Thyroid gland (tissue), 4 donors: Measurements from ENCODE around the gene USP19. TPM values are rescaled to one million over a fixed set of nuclear protein-coding genes. Genes with fewer than 3 reads are reported as not detected.
A peak's percentile ranks its signal among the peaks of the same experiment; 100 is the strongest.

Experiments used
- DNase-seq, 2 donors: peaks; one replicate each; pipeline ENCODE4 v3.0.0-alpha.2; 2019
- H3K27ac ChIP-seq, 3 donors: fragments of 200-600 bp; sonication (generic); 1 replicate in 2 of 3; 2 replicates in 1 of 3; pipeline ENCODE4 v1.5.1; 2016 to 2019; ENCODE audit warnings: mild to moderate bottlenecking in 1 of 3, moderate library complexity in 1 of 3
- H3K27me3 ChIP-seq: fragments of 200-600 bp; sonication (generic); one replicate; pipeline ENCODE4 v1.5.1; 2019
- H3K36me3 ChIP-seq, 2 donors: fragments of 200-600 bp; sonication (generic); one replicate each; pipeline ENCODE4 v1.5.1; 2016 to 2019
- H3K4me1 ChIP-seq, 2 donors: fragments of 200-600 bp; sonication (generic); one replicate each; pipeline ENCODE4 v1.5.1; 2017 to 2019
- H3K4me3 ChIP-seq, 3 donors: fragments of 200-600 bp; sonication (generic); replicated peaks in 1 of 3; 1 replicate in 2 of 3; 2 replicates in 1 of 3; pipeline ENCODE4 v1.5.1; 2016; ENCODE audit warnings: mild to moderate bottlenecking in 1 of 3
- H3K9me3 ChIP-seq: fragments of 200-600 bp; sonication (generic); one replicate; pipeline ENCODE4 v1.5.1; 2017
- POLR2A ChIP-seq, 2 donors: fragments of 450-650 bp; IDR thresholded peaks; one replicate each; pipeline ENCODE4 v1.6.1; 2017; ENCODE audit warnings: antibody characterized with exemption in 2 of 2, mild to moderate bottlenecking in 2 of 2, moderate library complexity in 1 of 2
- WGBS, 2 donors: methylation state at CpG; one replicate each; pipeline ENCODE4 v1.1.5; 2017; 5-methylcytosine and 5-hydroxymethylcytosine counted together
- intact Hi-C: fragments of 100-400 bp; cut with DNase I; formaldehyde crosslinking; loops from one replicate; pipeline ENCODE4 v1.15.1; 2023
- total RNA-seq, 4 donors: library from RNA; depleted of rRNA; stranded (reverse); fragments of >200 nt; gene quantifications; one replicate each; pipeline ENCODE4 v1.2.3, GENCODE V29; 2016
- TF ChIP-seq, protein P1 (sequence below), 6 experiments: fragments of 200-600 bp in 3 of 6; fragments of 450-650 bp in 3 of 6; sonication (generic) in 3 of 6; IDR thresholded peaks; one replicate each; pipeline ENCODE4 v1.5.1; 2016 to 2019; ENCODE audit warnings: antibody characterized with exemption in 6 of 6, mild to moderate bottlenecking in 2 of 6, inconsistent platforms in 1 of 6, moderate library complexity in 1 of 6

The USP19 gene
- total RNA-seq, 4 donors from 2014 or later, result 72.3 to 104 (median 77.4) TPM

DNA sequence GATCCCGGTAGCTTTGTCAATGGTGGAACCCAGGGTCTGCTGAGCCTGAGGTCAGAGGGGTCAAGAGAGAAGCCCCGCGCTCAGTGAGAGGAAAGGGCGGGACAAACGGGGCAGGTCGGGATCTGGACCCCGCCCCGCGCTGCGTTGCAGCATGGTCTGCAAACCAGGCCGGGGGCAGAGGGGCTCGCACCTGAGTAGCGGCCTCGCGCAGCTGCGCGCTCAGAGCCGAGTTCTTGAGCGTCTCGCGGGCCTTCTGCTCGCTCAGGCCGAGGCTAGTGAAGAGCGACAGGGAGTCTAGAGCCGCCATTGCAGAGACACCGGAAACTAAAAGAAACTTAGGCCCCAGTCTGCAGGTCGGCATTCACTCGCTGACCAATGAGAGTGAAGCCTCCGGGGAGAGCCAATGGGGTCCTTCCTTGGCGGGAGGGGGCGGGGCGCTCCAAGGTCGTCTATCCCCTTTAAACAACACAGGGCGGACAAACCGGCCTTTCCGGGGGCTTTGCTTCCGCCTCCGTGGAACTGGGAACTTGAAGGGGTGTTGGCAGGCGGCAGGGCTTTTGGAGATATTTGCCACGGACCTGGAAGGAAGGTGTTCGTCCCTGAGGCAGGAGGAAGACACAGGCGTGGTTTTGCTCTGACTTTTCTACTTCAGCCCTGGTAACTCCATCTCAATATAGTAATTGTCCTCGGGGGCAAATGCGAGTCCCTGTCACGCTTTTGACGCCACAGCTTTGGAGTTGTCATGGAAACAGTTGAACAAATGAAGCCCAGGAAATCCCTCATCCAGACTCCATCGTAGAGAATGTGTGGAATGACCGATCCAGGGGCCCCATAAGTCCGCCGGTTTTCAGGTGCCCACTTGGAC, 16.0 kb downstream of the USP19 start, which contains the start of gene QARS1:
QARS1 (minus strand) TSS at position 331 of the 865 bp plus-strand sequence; CDS start at position 307, 24 bp downstream.
- H3K27ac ChIP-seq, result peak within 1 kb of the TSS; percentile 14 to 69 (median 69)
- intact Hi-C loops, result no loop called here
- TF ChIP-seq POLR2A (IDR thresholded peaks at IDR 0.05), result peak in 1 of 2 donors; percentile 63
- TF ChIP-seq, protein P1, sequence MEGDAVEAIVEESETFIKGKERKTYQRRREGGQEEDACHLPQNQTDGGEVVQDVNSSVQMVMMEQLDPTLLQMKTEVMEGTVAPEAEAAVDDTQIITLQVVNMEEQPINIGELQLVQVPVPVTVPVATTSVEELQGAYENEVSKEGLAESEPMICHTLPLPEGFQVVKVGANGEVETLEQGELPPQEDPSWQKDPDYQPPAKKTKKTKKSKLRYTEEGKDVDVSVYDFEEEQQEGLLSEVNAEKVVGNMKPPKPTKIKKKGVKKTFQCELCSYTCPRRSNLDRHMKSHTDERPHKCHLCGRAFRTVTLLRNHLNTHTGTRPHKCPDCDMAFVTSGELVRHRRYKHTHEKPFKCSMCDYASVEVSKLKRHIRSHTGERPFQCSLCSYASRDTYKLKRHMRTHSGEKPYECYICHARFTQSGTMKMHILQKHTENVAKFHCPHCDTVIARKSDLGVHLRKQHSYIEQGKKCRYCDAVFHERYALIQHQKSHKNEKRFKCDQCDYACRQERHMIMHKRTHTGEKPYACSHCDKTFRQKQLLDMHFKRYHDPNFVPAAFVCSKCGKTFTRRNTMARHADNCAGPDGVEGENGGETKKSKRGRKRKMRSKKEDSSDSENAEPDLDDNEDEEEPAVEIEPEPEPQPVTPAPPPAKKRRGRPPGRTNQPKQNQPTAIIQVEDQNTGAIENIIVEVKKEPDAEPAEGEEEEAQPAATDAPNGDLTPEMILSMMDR (IDR thresholded peaks at IDR 0.05), result no peak
- H3K36me3 ChIP-seq, result peaks cover 40 to 45% of the 10 kb centered on the region in 2 donors
- DNase-seq, result peak; percentile 95 to 96
- H3K27me3 ChIP-seq, result no peaks in the 10 kb centered on the region
- H3K4me3 ChIP-seq, result peak within 1 kb of the TSS; percentile 36 to 94 (median 74)
- 0 to 2% methylated on average over 16 to 43 of the region's 50 CpGs for WGBS, 2 donors
- peaks cover 16% of the 10 kb centered on the region in 2 donors for H3K4me1 ChIP-seq
- no peaks in the 10 kb centered on the region for H3K9me3 ChIP-seq

DNA sequence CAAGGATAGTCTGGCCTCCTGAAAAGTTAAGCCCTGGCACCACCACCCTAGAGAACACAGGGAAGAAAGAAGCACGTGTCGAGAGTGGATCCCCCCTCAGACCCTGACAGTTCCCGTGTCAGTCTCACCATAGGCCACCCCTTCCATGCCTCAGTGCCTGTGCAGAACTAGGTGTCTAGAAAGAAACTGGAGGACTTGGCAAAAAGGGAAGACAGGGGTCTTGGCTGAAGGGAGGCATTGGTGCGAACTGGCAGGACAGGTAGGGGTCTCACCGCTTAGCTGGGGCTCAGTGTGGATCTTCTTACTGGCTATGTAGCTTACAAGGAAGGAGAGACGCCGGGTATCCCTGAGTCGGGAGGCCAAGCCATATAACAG, 16.6 kb downstream of the USP19 start:
- 3 to 9% methylated on average over 8 of the region's 8 CpGs for WGBS, 2 donors
- Histone ChIP-seq H3K9me3 (no peaks in the 10 kb centered on the region), H3K4me1 (peaks cover 16% of the 10 kb centered on the region in 2 donors), H3K4me3 (peak overlapping the region; percentile 36 to 94 (median 74)), H3K27ac (peak overlapping the region; percentile 14 to 69 (median 69)), H3K36me3 (peaks cover 40 to 45% of the 10 kb centered on the region in 2 donors), H3K27me3 (no peaks in the 10 kb centered on the region)
- TF ChIP-seq, protein P1 (IDR thresholded peaks at IDR 0.05), result no peak
- no peak for TF ChIP-seq POLR2A (IDR thresholded peaks at IDR 0.05)
- intact Hi-C loops, result no loop called here
- DNase-seq, result no peak

DNA sequence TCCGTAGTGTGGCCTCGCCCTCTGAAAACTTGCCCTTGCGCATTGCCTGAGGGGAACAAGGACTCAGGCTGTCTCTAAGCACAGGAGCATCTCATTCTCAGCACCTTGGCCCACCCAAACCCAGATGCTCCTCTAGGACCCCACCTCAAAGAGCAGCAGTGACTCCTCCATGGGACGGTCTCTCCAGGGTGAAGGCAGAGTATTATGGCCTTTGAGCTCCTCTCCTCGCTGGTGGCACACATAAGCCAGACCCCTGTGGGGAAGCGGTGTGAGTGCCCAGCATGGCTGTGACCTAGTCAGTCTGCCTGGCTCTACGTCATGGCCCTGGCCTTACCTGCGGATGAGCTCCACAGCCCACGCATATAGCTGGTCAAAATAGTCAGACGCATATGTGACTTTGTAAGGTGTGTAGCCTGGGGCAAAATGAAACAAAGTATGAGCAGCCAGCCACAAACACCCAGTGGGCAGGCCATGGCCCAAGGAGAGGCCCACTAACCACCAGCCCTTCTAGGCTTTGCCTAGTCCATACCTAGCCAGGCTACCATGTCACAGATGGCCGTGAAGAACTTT, 20.5 kb downstream of the USP19 start:
- DNase-seq, result no peak
- Histone ChIP-seq H3K27ac (no peak overlapping the region), H3K9me3 (no peaks in the 10 kb centered on the region), H3K36me3 (peaks cover 54 to 57% of the 10 kb centered on the region in 2 donors), H3K4me3 (no peak overlapping the region), H3K4me1 (peaks cover 8 to 11% of the 10 kb centered on the region in 2 donors), H3K27me3 (no peaks in the 10 kb centered on the region)
- WGBS, 2 donors, result 95 to 97% methylated on average over 10 to 11 of the region's 11 CpGs
- intact Hi-C loops, result no loop called here
- TF ChIP-seq POLR2A (IDR thresholded peaks at IDR 0.05), result no peak
- TF ChIP-seq, protein P1 (IDR thresholded peaks at IDR 0.05), result no peak

DNA sequence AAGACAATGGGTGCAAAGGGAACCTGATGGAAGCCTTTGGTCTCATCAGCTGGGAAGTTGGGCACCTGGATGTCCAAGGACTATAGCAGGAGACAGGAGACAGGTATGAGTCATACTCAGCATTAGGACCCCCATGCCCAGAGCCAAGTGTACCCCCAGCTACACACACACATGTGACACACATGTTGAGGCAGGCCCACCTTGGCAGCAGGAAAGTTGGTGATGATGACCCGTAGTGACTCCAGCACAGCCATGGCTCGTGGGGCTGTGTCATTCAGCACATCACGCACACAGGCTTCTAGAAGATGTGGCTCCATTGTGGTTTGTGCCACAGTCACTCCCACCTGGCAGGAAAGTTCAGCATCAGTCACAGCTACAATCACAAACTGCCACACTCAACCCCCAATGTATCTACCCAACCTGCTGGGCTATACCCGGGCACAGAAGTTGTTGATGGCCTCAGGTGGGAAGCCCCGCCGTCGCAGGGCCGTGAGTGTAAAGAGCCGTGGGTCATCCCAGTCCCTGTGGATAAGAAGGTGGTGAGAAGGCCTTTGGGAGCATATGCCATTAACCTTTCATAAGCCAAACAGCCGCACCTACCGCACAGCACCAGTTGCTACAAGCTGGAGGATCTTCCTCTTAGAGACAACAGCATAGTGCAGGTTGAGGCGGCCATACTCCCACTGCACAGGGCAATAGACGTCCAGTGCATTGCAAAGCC, 21.6 kb downstream of the USP19 start:
- Histone ChIP-seq H3K27ac (no peak overlapping the region), H3K4me3 (no peak overlapping the region), H3K4me1 (peaks cover 13 to 16% of the 10 kb centered on the region in 2 donors), H3K36me3 (peaks cover 54 to 57% of the 10 kb centered on the region in 2 donors), H3K27me3 (no peaks in the 10 kb centered on the region), H3K9me3 (no peaks in the 10 kb centered on the region)
- DNase-seq, result no peak
- TF ChIP-seq POLR2A (IDR thresholded peaks at IDR 0.05), result no peak
- TF ChIP-seq, protein P1 (IDR thresholded peaks at IDR 0.05), result no peak
- intact Hi-C loops, result loop anchor here (10.0 kb wide), 1 partner anchor 74 kb away; the partner anchor contains the start of genes IMPDH2 and NDUFAF3
- WGBS, 2 donors, result 89 to 94% methylated on average over 12 to 13 of the region's 13 CpGs
